GM21576 (cell line): Measurements from ENCODE around the gene PFDN4.
"Not testable (repeated sequence)": the region's sequence is repeated elsewhere in the genome, so short reads cannot be mapped to it uniquely, and the experiment has no call there.

Experiments used
- ATAC-seq: cut with Tn5 transposase; IDR thresholded peaks from one replicate; pipeline ENCODE4 v1.9.1; 2021; ENCODE audit warnings: mild to moderate bottlenecking, moderate library complexity; ENCODE audit not compliant: unreplicated experiment

PFDN4 gene

DNA sequence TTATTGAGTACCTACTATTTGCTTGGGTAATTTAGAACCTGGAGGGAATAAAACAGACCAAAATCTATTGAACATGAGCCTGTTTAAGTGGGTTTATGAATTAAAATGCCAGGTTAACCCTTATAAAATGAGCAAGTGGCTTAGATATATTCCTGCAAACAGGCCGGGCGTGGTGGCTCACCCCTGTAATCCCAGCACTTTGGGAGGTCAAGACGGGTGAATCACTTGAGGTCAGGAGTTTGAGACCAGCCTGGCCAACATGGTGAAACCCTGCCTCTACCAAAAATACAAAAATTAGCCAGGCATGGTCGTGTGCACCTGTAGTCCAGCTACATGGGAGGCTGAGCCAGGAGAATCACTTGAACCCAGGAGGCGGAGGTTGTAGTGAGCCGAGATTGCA lies 57.9 kb downstream of the PFDN4 start:
- not testable (repeated sequence) for ATAC-seq

DNA sequence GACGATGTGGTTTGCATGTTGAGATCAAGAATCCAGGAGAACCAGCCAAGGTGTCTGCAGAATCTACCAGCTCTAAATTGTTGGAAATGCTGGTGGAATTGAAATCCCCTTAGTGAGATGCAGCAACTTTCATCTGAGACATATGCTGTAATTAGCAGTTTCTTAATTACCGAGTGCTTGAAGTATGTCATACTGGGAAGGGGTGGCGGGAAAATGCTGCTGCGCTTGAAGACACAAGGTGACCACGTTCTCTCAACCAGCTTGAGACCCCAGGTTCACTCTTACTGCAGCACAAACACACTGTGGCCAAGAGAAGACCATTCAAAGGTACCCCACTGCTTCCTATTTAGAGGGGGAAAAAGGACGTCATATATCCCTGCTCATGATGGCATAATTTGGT lies 59.0 kb downstream of the PFDN4 start:
- ATAC-seq: no peak

DNA sequence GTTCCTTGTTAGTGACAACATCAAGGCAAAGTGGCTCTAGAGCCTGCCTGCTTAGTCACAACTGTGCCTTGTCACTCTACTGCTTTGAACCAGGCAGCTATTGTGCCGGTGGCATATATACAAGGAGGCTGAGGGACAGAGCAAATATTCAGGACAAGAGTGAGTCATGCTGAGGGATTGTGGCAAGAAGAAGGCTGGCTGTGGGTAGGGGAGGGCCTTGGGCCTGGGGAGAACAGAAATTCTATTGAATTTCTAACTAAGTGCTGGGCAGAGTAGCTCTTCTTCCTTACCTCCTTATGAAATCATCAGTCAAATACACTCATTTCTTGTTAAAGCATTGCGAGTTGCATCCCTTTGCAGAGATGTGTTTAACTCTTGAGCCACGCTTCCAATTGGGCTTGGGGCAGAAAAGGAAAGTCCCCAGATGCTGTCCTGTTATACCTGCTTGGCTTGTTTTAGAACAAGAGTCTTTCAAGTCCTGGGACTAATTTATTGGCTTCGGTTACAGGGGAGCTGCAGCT lies 59.7 kb downstream of the PFDN4 start:
- no peak for ATAC-seq

DNA sequence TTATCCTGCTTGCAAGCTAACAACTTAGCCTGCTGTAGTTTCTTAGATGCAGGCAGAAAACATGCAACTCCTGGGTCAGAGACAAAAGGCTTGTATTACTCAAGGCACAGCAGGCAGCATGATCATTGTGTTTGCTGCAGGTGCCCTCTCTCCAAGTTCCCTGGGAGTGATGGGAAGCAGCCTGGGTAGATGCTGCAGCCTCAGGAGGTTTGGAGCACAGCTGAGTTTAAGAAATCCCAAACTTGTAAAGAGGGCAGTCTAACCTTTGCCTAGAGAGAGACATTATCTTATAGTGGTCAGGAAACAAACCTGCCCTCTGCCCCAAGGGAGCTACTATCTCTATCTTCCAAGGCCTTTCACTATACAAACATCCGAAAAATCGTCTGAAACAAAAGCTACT lies 61.1 kb downstream of the PFDN4 start:
- ATAC-seq: no peak
